ENCODE measurements around the gene DSCAML1.
"Not testable (repeated sequence)": the region's sequence is repeated elsewhere in the genome, so short reads cannot be mapped to it uniquely, and the experiment has no call there.

DSCAML1 gene

DNA sequence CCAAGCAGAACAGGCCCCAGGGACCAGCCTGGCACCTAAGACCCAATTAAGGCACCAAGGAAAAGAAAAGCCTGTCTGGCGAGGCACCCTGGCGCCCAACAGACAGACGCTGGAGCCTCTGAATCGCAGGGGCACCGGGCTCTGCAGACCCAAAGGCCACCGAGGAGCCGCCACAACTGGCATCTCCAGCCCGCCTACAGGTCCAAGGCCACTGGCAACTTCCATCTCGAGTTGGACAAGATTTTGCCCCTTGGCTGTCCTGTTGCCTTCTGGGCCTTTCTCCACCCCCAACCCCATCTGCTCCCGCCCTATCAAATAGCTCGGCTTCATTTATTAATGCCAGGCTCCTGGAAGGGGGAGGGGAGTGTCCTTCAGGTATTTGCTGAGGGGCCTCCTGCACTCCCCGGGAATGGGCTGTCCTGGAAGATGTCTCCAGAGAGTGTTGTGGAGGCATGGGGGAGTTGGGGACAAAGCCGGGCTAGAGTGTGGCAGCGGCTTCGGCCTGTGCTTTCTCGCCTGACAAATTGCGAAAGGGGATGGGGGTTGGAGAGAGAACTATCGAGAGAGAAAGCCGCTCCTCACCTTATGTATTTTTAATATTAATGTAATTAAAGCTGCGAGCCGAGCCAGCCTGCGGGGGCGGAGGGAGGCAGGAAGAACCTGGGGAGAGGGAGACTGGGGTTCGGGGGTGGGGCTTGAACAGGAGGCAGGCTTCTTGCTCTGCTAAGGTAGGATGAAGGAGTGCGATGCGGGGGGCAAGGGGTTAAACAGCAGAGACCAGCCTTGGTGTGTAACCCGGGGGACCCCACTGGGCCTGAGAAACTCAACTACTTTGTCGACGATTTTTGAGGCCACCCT, 2.0 kb downstream of the DSCAML1 start:
- no peak for DNase-seq (ENCODE audit: low spot score)

DNA sequence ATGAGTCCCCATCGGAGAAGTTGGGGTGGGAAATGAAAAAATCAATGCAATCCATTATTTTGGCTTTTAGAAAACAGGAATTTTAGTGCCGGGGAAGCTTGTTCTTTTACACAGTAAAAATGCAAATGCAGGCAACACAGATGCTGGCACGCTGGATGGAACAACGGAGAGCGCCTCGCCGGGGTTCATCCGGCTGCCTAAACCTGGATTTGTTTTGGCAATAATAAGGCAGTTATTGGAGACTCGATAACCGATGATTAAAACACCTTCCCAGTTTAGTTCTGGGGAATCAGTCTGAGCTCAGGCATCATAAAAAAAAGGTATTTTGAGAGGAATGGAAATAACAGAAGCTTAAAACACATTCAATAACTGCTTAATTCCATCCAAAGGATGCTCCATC, 2.9 kb downstream of the DSCAML1 start:
- DNase-seq (ENCODE audit: low spot score): no peak

DNA sequence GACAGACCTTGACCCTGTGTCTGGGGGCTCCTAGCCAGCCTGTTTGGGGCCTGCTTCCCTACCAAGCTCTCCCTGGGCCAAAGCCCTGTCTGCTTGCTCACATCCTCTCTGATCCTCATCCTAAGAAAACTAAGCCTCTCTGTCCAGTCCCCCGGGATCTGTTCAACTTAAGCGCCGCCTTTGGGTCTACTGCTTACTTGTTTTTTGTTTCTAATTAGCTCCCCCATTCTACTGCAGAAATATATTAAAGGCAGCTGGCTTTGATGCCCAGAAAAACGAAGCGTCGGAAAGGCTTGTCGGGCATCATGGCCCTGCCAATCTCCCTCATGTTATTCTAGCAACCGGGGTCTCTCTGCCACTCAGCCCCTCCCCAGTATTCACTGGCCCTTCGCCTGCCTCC, 3.4 kb downstream of the DSCAML1 start:
- DNase-seq (ENCODE audit: low spot score): no peak

DNA sequence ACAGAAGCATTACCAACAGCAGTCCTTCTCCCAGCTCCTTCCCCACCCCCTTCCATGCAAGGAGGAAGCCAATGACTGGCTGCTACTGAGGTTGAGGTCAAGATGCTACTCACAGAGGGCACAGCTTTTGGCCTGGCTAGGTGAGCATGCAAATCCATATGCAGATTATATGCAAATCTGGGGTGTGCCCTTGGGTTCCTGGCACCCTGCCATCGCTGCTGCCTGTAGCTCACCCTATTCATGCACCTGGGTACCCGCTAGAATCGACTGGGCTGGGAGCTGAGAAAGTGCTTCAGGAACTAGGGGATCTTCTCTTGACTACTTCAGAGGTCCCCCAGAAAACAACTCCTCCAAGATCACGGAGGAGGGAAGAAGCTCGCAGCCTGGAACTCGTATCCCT, 4.0 kb downstream of the DSCAML1 start:
- no peak for DNase-seq (ENCODE audit: low spot score)

DNA sequence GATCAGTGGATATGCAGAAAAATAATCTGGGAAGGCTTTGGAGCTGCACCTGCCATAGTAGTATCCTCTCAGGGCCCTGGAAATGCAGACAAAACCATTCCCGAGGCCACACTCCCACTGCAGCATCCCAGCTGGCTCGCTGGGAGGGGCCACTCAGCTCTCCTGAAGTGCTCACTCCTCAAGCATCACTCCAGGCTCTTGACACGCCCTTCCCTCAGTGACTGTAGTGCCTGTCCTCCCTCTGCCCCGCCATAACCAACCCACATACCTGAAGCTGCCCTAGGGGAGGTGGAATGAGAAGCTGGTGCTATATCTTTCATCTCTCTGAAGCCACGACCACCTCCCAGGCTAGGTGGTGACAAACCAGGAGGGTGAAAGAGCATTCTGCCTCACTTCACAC, 4.8 kb downstream of the DSCAML1 start:
- DNase-seq (ENCODE audit: low spot score): no peak

DNA sequence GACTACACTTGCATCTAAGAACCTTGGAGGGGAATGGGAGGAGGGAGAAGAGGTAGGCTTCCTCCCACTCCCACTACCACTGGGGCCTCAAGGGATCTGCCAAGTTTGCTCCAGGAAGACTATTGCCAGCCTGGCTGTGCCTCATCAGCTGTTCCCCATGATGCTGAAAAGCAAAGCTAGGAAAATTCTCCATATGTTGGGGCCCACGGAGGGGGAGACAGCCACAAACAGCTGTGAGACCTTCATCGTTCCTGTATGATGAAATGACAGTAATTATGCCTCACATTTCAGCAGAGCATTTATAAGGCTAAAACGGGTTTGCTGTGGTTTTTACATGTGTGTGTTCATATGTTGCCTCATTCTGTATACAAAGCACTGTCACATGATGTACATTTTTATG, 6.7 kb downstream of the DSCAML1 start:
- no peak for DNase-seq (ENCODE audit: low spot score)

DNA sequence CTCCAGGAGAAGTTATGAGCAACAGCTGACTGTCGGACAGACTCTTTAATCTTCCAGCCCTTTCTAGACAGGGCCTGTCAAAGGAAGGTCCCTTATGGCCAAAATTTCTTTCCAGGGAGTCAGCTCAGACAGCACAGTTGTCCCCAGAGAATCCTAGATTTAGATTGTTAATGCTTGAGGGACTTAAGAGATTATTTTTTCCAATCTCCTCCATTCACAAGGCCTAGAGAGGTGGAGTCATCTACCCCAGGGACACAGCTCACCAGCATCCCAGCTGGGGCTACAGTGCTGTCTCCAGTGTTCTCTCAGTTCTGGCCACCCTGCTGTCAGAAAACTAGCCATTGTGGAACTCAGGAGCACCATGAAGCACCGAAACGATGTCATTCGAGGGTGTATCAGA, 7.8 kb downstream of the DSCAML1 start:
- DNase-seq (ENCODE audit: low spot score): no peak

DNA sequence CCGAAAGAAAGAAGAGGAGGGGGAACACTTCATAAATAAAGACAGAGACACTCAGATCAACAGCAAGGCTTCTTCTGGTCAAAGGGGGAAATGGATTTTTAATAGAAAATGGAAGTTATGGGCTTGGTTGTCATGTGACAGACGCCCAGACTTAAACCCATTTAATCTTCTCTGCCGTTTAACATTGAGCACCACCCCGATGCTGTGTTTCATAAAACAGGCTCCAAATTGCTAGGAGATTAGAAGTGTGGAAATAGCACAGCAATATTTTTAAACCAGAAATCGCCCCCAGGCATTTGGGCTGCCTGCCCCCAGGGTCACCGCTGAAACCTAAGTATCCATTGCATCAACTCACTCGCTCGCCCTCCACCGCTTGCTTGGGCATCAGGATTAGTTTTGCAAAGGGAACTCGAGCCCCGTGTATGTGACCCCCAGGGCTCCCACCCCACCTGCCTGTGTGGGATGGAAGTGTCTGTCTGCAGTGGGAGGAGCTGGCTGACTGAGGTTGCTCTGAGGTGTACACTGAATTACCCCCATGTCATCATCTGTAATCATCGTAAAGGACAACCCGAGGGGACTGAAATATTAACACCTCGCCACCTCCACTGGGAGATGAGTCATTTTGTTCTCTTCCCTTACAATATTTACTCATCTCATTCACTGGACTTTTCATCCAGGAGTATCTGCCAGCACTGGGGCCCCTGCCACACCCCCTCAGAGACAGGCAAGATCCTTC, 10.7 kb downstream of the DSCAML1 start:
- DNase-seq (ENCODE audit: low spot score): no peak

DNA sequence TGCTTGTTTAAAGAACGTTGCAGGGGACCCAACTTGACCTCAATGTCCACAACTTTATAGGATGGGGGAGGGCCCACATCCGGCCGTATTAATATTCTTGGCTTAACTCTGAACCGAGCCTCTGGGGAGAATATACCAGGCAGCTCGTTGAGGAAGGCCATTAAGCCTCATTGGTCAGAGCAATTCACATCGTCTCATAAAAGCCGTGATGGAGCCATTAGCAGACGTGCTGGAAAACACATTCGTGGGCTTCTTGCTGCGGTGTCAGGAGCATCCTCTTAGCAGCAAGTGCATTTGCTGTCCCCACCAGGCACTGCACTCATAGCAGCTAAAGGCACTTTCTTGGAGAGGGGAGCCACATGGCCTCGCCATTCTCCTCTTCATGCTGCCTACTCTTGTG, 14.9 kb downstream of the DSCAML1 start:
- no peak for DNase-seq (ENCODE audit: low spot score)

DNA sequence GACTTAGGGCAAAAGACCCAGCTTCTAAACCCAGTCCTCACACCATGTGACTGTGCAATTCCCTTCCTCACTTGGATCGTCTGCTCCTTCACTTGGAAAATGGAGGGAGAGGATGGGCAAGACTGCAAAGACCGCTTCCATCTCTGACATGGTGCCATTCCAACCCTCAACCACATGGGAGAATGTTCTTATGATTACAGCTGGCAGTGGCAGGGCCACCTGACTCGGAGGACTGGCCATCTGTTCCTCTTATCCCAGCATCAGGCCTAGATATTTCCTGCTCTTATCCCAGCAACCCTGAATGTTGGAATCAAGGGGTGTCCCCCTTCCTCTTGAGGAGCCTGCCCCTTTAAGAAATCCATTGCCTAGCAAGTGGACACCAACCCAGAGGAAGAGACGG, 15.4 kb downstream of the DSCAML1 start:
- DNase-seq (ENCODE audit: low spot score): no peak

DNA sequence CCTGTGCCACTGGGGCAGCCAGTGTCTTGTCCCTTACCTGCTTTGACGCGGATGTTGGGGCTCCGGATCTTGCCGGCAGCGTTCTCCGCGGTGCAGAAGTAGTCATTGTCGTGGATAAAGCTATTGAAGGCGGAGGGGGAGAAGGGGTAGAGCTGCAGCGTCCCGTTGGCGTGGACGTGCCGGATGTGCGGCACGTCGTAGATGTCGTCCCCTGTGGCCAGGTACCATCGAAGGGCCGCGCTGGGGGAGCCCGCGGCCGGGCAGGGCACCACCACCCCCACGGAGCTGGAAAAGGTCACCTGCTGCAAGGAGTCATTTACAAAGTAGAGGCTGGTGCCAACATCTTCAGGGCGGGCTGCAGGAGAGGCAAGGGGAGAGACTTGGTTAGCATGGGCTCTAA, 16.6 kb downstream of the DSCAML1 start:
- no peak for DNase-seq (ENCODE audit: low spot score)

DNA sequence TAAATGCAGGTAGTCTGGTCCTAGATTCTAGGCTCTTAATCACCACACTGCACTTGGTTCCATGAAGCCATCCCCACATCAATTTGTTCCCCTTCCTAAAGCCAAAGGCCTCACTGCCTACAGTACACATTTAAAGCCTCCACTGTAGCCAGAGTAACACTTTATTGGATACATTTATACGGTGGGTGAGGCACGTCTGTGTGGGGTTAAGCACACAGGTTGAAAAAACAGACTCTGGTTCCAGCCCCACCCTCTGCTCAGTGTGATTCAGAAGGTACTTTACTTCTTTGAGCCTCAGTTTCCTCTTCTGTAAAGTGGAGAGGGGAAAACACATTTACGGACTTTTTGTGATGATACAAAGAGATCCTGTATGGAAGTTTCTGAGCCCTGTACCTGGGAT, 22.5 kb downstream of the DSCAML1 start:
- DNase-seq (ENCODE audit: low spot score): no peak

DNA sequence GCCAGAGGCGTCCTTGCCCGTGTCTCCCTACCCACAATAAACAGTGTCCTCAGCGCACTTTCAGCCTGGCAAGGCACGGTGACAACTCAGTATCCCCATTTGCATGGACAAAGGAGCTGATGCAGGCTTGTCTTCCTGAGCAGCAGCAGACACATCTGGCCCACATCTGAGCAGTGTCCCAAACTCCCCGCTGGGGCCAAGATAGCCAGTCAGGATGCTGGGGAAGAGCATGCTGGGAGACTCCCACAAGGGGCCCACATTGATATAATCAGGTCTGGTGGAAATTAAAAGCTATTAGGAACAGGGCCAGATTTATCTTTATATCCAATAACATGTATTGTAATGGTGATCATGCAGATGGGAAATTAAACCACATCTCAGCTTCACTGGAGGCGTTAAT, 24.7 kb downstream of the DSCAML1 start:
- DNase-seq (ENCODE audit: low spot score): no peak

DNA sequence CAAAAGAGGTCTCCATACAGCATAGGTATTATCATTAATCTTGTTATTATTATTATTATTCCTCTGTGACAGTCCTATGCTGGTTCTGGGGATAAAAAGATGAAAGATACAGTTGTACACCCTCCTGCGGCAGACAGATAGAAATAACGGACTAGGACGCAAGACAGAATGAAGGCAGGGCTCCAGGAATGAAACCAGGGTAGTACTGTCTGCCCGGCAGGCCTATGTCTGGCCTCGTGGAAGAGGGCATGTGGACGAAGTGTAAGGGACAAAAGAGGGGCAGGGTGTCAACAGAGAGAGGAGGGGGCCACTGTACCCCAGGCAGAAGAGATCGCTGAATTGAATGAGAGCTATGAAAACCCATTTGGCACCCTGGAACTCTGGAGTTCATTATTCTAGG, 25.2 kb downstream of the DSCAML1 start:
- DNase-seq (ENCODE audit: low spot score): no peak

DNA sequence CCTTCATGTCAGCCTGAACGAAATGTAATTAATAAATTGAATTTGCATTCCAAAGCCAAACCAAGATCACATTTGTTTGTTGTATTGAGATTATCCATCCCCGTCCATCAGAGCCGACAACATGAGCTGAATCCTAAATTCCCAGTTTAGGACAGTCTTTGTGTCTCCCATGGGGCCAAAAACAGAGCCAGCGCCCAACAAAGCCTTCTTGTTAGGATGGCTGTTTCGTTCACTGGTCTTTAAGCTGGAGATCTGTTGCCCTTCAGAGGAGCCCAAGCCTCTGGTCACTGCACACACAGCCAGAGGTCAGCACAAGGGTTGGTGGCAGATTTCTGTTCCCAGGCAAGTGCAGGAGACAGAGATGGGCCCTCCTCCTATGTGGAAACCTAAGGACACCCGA, 25.8 kb downstream of the DSCAML1 start:
- DNase-seq (ENCODE audit: low spot score): no peak

DNA sequence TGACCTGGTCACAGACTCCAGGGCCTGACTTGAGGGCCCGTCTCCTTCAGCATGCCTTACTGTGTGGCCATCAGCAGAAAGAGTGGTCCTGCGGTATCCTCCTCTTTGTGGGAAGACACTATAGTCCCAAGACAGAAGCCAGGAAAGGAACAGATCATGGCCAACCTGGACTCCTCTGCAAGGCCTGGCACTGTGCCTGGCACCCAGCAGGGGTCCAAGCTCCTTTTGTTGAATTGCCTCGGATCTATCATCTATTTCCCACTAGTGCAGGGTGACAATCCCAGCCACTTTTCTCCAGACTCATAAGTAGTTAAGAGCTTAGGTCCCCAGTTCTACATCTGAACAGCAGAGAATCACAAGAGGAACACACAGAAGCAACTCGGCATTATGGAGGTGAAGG, 27.0 kb downstream of the DSCAML1 start:
- DNase-seq (ENCODE audit: low spot score): no peak

DNA sequence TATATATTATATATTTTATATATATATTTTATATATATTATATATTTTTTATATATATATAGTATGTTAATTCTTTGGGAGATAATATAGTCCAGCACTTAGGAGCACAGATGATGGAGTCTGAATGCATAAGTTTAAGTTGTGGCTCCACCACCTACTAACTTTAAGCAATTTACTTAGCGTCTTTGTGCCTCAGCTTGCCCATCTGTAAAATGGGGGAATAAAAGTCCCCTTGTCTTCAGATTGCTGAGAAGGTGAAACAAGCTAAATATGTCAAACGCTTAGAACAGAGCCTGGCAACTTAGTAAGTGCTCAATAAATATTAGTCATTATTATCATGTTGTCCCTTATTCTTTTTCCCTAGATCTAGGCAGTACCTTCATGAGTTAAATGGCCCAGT, 27.5 kb downstream of the DSCAML1 start:
- DNase-seq (ENCODE audit: low spot score): no peak

DNA sequence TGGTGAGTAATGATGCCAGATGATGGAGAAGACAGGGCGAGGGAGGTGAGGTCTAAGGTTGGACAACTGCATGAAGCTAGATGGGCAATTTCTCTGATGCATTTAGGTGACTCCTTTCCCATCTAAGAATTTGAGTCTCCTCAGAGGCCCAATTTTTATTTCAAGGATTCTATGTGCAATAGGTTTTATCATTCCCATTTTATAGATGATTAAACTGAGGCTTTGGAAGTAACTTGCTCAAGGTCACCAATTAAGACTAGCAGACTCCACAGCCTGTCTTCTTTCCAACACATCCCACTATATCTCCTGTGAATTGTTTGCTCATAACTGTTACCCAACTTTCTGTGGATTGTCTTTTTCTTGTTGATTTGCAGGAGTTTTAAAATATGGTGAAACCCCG, 28.5 kb downstream of the DSCAML1 start:
- DNase-seq (ENCODE audit: low spot score): no peak

DNA sequence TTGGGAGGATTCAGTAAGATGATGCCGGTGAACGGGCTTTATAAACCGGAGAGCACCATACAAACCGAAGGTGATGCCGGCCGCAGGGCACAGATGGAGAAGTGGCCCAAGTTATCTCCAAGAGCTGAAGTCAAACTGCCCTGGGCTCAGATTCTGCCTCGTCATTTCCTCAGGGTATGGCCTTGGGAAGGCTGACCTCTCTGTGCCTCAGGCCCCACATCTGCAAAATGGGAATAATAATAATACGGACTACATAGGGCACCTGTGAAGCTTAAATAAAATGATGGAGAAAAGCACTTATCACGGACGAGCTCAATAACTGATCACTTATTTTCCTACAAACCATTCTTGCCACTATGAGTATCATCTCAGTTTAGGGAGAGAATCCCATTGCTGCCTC, 29.9 kb downstream of the DSCAML1 start:
- no peak for DNase-seq (ENCODE audit: low spot score)

DNA sequence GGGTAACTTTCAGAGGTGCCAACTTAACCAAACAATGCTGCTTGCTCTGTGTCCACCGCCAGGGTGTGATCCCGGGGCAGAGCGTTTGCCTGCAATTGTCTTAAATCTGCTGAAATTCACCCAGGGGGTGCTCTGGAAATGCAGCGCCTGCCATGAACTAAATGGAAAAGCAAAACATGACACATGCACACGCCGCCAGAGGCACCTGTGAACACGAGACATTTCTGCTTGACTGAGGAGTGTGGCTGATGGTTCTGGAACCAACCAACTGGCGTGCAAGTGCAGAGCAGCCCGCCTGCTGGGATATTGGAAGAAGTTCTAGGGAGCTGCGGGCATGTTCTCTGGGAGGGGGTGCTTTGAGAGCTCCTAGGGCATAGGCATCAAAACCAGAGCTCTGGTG, 30.4 kb downstream of the DSCAML1 start:
- no peak for DNase-seq (ENCODE audit: low spot score)

DNA sequence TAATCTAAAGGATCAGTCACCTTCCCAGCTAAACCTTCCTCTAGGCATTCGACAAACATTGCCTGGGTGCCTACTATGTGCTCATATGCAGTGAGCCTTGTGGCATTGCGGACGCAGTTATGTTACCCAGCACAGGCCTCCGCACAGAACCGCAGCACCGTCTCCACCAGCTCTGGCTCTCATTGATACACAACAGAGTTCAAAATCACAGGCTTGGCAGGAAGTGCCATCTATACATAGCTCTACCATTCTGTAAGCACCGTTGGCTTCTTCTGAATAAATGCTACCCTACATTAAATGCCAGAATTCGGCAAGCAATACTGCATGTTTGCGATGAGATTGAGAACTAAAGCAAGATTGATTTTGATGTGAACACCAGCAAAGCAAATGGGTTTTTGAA, 31.0 kb downstream of the DSCAML1 start:
- DNase-seq (ENCODE audit: low spot score): no peak

DNA sequence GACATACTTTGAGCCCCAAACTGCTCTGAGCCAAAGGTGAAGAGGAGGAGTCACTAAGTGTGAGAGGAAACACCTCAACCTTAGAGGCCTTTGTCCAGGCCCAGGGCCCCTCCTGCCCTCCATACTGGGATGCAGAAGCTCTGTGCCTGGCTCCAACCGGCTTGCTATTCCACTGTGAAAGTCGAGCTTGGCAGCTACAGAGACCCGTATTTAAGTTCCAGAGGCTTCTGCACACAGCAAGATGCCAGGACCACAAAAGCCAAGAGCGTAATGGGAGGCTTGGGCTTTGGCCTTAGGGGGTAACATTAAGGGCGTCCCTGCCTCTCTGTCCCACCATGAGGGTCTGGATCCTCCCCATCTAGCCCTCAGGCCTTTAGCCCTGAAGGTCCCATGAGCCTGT, 31.9 kb downstream of the DSCAML1 start:
- no peak for DNase-seq (ENCODE audit: low spot score)

DNA sequence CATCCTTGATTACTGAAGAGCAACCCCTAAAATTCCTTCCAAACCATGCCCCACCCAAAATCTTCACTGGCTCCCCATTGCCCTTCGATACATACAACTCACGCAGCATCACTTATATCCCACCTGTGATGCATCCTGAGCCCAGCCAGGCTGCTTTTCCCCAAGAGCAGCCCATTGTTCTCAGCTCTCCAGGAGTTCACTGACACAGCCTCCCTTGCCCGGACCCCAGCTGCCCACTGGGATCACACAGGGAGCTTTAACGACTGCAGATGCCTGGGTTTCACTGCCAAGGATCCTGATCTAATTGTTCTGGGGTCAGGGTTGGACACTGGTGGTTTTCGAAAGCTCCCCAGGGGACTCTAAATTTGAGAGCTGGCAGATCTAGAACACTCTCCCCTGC, 33.6 kb downstream of the DSCAML1 start:
- not testable (repeated sequence) for DNase-seq (ENCODE audit: low spot score)

DNA sequence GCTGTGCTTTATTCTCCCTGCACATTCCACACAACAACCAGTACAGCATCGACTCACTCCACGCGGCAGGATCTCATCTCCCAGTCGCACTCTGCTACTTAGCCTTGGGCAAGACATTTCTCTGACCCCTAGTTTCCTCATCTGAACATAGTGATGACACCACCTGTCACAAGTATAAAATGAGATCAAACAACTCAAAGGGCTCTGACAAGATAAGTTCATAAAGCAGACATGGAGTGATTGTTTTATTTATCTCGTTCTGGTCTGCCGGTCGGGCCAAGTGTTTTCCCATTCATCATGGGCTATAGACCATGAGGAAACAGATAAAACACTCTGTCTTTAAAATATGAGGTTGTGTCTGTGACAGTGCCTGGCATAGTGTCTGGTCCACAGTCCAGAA, 35.0 kb downstream of the DSCAML1 start:
- DNase-seq (ENCODE audit: low spot score): no peak

All from RKO (cell line).